22Rv1 (cell line): ENCODE measurements around the gene NXT1.

ENCODE experiments used
- CTCF ChIP-seq: fragments of 450-650 bp; IDR thresholded peaks from 2 replicates; pipeline ENCODE4 v1.5.1; 2017; ENCODE audit warnings: mild to moderate bottlenecking
- ZFX ChIP-seq: fragments of 450-650 bp; IDR thresholded peaks from 2 replicates; pipeline ENCODE4 v1.6.1; 2017; ENCODE audit warnings: antibody characterized with exemption, borderline replicate concordance

- TF ChIP-seq CTCF (no peak), ZFX (no peak)
Observed at GRCh38 chr20:23363257-23363649, 12.7 kb downstream of the NXT1 start.
